HG02981 (cell line): ENCODE results near the gene B4GALT2.

Experiments used
- ATAC-seq: cut with Tn5 transposase; IDR thresholded peaks from one replicate; pipeline ENCODE4 v1.9.1; 2021; ENCODE audit warnings: mild to moderate bottlenecking, moderate library complexity; ENCODE audit not compliant: unreplicated experiment

B4GALT2 gene

GRCh38 chr1:43983253-43983899 is 4.4 kb downstream of the B4GALT2 start:
- ATAC-seq: no peak

DNA sequence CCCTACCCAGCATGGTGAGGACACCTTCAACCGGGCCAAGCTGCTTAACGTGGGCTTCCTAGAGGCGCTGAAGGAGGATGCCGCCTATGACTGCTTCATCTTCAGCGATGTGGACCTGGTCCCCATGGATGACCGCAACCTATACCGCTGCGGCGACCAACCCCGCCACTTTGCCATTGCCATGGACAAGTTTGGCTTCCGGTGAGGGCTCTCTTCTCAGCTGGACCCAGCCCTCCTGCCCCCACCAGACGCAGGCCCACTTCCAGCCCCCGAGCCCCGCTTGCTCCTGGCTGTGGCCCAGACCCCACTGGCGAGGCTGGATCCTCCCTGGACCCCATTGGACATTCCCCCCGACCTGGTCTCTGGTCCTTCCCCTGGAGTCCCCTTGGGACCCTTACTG is 5.8 kb downstream of the B4GALT2 start:
- ATAC-seq: no peak

DNA sequence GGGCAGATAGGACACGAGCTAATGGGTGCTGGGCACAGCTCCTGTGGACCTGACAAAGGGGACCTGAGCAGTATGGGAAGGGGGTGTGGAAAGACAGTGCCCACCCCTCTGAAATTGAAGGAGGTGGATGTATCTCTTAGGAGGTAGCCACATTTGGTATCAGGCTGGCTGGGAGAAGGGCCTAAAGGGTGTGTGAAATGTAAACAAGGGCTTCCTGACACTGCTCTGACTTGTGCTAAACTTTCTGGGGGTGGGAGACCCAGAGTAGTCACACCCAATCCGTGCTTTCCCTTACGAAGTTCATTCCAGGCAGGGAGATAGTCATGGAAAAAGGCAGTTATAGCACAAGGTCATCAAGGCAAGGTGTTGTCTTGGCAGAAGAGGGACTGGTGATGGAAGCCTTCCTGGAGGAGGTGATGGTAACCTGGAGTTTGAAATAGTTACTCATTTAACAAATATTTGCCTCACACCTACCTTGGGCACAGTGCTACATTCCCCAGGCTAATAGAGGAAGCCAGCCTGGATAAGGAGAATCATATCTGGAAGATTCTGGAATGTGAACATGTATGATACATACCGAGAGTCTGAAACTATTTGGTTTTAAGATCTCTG is 7.1 kb downstream of the B4GALT2 start:
- no peak for ATAC-seq

- ATAC-seq: no peak
Measured at GRCh38 chr1:43986712-43987111, 7.7 kb downstream of the B4GALT2 start.

DNA sequence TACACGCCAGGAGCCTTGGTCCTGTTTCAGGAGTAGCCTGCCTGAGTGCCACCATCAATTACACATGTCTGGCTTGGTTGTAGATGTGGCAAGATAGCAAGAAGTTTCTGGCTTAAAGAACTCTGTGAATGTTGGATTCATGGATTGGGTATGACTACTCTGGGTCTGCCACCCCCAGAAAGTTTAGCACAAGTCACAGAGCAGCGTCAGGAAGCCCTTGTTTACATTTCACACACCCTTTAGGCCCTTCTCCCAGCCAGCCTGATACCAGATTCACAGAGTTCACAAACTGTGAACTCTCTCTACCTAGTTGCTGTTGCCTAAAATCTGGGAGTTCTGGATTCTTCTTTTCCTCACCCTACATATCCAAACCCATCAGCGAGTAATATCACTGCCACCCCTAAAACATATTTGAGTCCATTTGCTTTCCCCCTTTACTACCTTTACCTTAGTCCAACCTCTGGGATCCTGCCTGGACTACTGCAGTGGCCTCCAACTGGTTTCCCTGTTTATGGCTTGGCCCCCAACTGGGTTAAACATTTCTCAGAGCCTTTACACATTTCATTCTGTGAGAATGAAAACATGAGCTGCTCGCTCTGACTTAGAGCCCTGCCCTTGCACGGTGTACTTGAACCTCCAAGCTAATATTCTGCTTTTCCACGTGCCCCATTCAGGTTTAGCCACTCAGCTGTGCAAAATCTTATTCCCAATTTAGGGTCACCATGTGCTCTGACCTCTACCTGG is 8.3 kb downstream of the B4GALT2 start:
- no peak for ATAC-seq

DNA sequence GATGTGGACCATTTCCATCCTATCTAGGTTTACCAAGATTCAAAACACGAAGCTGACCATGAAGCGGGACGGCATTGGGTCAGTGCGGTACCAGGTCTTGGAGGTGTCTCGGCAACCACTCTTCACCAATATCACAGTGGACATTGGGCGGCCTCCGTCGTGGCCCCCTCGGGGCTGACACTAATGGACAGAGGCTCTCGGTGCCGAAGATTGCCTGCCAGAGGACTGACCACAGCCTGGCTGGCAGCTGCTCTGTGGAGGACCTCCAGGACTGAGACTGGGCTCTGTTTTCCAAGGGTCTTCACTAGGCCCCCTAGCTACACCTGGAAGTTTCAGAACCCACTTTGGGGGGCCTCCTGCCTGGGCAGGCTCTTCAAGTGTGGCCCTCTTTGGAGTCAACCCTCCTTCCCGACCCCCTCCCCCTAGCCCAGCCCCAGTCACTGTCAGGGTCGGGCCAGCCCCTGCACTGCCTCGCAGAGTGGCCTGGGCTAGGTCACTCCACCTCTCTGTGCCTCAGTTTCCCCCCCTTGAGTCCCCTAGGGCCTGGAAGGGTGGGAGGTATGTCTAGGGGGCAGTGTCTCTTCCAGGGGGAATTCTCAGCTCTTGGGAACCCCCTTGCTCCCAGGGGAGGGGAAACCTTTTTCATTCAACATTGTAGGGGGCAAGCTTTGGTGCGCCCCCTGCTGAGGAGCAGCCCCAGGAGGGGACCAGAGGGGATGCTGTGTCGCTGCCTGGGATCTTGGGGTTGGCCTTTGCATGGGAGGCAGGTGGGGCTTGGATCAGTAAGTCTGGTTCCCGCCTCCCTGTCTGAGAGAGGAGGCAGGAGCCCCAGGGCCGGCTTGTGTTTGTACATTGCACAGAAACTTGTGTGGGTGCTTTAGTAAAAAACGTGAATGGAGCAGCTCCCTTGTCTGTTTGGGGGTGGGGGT is 11.5 kb downstream of the B4GALT2 start:
- ATAC-seq: no peak

DNA sequence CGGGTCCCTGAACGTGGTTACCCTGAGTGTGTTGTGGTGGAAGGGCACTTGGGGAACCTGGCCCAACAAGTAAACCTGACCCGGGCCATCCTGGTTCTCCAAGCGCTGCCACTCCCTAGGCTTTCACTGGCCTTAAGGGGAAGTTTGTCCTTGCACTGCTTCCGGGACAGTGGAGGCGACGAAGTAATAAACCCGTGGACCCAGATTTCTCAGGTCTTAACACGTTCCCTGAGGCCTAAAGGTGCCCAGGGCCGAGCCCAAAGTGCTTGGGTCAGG is 12.1 kb downstream of the B4GALT2 start:
- ATAC-seq: no peak

DNA sequence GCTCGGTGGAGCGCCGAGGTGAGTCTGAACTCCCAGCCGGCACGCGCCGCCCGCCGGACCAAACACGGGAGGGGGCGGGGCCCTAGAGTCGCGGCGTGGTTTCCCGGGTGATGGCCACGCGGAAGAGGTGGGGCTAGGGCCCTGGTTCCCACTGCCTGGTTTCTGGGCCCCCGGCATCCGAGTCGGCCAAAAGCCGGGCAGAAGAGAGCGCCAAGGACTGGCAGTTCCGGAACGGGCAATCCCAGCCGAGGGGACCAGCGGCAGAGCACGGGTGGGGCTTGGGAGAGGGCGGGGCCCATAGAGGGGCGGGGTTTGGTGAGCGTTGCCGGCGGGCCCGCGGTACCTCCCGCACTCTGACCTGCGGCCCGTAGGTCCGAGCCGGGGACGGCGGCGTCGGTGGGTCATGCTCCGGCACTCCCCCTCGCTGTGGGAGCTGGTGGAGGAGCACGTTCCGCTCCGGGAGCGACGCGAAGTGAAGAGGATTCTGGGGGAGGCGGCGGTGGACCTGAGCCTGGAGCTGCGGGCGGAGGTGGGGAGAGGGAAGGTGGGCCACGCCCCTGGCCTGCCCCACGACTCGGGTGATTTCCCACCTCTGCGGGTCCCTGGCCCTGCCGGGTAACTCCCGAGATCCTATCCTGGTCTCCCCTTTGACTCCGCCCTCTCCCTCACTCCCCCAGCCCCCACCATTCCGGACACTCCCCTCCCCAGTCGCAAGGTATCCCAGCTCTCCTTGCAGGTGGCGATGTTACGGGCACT is 12.6 kb downstream of the B4GALT2 start, which contains the start of gene CCDC24:
CCDC24 (plus strand) TSS at position 124 of the 756 bp plus-strand sequence; CDS start at position 404, 280 bp downstream.
- ATAC-seq: peak; percentile 59

- ATAC-seq: no peak
Measured at GRCh38 chr1:43992232-43992995, 13.4 kb downstream of the B4GALT2 start.

DNA sequence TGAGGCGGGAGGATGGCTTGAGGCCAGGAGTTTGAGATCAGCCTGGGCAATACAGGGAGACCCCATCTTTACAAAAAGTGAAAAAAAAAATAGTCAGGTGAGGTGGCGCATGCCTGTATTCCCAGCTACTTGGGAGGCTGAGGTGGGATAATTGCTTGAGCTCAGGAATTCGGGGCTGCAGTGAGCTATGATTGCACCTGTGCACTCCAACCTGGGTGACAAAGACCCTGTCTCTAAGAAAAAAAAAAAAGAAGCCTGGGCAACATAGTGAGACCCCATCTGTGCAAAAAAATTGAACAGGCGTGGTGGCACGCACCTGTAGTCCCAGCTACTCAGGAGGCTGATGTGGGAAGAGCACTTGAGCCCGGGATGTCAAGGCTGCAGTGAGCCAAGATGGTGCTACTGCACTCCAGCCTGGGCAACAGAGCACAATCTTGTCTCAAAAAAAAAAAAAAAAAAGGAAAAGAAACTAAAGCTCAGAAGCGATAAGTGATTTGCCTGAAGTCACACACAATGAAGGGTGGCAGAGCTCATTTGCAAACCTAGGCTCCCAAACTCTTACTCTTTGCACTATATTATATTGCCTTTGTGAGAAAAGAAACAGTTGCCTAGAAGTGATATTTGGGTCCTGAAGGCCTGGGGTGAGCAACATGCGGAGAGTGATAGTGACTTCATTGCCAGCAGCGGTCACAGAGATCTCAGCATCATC is 14.3 kb downstream of the B4GALT2 start:
- ATAC-seq: no peak

- no peak for ATAC-seq
Measured at GRCh38 chr1:43994071-43994470, 15.1 kb downstream of the B4GALT2 start.

DNA sequence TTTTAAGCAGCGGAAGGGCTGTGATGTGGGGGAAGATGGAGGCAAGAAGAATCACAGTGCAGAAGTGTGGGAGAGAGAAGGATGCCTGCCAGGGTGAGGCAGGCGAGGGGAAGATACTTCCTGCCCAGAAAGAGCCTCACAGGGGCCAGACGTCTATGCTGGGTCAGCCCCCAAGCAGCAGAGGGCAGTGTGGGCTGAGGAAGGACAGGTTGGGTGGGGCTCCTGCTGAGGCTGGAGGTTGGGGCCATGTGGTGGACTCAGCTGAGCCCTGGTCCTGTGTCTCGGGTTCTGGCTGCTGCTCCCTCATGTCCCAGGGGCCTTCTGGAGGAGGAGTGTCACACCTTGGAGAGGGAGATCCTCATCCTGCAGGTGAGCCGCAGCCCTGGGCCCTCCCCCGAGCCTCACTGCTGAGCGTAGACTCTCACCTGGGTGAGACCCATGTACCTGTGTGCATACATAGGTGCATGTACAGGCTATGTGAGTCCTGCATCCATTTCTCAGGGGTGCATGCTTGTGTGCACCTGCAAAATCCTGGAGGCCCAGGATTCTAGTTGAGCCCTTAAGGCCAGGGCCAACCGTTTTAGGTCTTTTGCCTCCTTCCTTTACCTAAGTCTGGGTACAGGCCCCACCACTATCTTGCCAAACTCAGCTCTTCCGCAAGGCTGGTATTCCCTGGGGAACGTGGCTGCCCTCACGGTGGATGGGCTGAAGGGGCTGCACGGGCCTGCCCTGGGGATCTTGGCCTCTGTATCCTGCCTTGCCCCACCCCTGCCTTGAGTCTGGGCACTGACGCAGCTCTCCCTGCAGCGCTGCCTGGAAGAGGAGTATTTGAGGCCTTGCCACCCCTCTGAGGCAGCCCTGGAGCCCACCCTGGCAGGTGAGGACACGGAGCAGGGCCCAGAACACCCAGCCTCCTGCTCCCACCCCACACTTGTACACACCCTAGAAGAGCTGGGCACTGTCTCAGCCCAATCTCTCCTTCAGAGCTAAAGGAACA is 16.1 kb downstream of the B4GALT2 start:
- ATAC-seq: no peak

- ATAC-seq: no peak
Measured at GRCh38 chr1:43995984-43996732, 17.1 kb downstream of the B4GALT2 start.

DNA sequence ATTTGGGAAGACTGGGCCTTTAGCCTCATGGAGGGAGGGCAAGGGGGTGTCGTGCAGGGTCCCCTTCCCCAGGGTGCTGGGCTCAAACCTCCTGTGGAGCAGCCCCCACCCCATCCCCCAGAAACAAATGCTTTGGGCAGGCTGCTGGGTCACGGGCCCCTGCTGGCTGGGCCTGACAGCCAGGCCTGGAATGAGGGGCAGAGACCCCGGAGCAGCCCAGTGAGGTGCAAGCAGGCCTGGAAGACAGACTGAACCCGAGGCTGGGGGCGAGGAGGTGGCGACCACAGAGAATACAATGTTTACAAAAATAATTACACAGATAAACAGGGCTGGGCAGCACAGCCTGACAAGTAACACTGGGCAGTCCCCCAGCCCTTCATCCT is 17.7 kb downstream of the B4GALT2 start:
- ATAC-seq: no peak

GRCh38 chr1:43997295-43997999 is 18.4 kb downstream of the B4GALT2 start:
- no peak for ATAC-seq

DNA sequence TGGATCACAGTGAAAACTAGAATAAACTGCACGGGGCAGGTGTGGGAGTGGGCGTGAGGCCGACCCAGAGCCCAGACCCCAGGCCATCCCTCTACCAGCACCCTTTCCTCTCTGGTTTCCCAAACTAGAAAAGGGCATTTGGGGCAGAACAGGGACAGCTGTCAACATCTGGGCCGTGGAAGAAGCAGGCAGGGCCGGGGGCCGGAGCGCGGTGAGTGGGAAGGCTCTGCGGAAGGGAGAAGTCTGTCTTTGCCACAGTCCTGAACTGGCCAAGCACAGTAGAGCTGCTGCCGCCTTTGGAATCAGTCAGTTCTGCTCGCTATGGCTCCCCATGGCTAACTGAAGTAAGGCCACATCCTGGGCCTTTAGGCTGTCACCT is 19.0 kb downstream of the B4GALT2 start:
- ATAC-seq: no peak

DNA sequence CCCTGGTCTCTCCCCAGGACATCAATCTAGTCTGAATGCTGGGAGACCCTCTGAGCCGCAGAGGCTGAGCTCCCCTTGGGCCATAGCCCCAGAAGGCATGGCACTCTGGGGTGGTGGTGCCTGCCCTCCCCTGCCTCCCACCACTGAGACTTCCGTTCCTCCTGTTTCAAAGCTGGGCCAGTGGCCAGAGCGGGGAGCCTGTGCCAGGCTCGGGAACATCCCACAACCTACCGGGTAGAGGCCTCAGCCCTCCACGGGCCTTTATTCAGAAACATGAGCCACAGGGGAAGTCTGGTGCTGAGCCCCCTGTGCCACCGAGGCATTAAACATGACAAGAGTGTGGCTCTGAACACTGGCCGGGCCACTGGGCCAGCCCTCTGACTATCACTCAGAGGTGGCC is 20.4 kb downstream of the B4GALT2 start:
- no peak for ATAC-seq
